DMS53 treated with DMSO at 0.1 percent for 48 hours (cell line): Measurements from ENCODE around the gene SNX27.
"Not testable (repeated sequence)": the region's sequence is repeated elsewhere in the genome, so short reads cannot be mapped to it uniquely, and the experiment has no call there.

Experiments used
- DNase-seq: peaks from one replicate; lab custom pipeline; 2025; ENCODE audit not compliant: unreplicated experiment; lab: John Stamatoyannopoulos, UW

Gene SNX27

DNA sequence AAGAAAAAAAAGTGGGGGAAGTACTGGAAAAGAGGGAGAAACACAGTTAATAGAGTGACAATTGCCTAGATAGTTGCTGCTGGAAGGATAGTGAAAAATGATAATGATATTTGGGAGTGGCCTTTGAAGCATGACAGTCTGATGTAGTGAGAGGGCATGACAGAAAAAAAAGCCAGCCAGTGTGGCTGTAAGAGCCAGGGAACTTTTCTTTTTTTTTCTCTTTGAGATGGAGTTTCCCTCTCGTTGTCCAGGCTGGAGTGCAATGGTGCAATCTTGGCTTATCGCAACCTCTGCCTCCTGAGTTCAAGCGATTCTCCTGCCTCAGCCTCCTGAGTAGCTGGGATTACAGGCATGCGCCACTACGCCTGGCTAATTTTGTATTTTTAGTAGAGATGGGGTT, 9.3 kb upstream of the SNX27 start:
- not testable (repeated sequence) for DNase-seq

DNA sequence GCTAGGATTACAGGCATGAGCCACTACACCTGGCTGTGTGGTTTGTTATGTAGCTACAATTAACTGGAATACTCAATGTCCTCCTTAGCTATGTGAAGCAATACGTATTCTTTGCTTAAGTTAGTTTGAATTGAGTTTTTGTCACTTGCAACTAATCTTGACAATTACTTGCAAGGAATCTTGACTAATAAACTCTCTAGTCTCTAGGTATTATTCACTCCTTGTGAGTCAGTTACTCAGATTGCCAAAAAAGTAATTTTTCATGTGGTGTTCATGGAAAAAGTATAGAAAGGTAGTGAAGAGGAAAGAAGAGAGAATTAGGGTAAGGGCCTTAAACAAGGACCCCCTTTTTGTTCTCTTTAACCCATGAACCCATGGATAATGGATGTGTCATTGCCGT, 7.6 kb upstream of the SNX27 start:
- no peak for DNase-seq

DNA sequence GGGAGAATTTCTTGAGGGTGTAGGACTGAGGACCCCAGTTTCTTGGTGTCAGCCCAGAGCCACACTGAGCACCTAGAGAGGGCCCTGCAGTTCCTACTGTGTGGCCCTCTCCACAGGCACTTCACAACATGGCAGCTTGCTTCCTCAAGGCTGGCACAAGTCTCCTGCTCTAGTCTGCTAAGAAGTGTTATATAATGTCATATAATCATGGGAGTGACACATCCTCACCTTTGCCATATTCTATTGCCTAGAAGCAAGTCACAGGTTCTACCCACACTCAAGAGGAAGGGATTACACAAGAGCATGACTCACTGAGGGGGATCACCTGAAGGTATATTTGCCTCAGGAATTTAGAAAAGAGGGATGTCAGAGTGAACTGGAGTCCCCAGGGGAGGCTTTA, 5.5 kb upstream of the SNX27 start:
- peak; percentile 58 for DNase-seq

DNA sequence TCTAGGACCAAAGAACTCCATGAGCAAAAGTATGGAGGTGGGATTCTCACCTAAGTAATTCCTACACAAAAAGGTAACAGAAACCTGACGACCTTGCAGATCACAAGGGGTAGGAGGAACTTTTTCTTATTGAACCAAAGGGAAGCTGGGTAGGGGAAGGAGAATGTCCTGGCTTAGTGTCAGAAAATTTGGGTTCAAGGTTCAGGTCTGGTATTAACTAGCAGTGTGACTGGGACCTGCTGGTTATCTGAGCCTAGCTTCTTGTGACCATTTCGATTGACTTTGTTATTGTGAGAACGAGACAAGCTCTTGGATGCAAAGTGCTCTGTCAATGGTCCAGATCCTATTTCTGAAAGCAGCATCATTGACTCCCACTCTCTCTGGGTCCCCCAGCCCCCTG, 5.0 kb upstream of the SNX27 start:
- DNase-seq, result no peak

- DNase-seq, result no peak
Measured at GRCh38 chr1:151610142-151610541, 1.7 kb upstream of the SNX27 start.

- peak; percentile 21 for DNase-seq
Measured at GRCh38 chr1:151611288-151611790, 511 bp upstream of the SNX27 start.

GRCh38 chr1:151612501-151613281, 841 bp downstream of the SNX27 start:
- DNase-seq, result no peak

- no peak for DNase-seq
Measured at GRCh38 chr1:151613282-151613780, 1.5 kb downstream of the SNX27 start.

DNA sequence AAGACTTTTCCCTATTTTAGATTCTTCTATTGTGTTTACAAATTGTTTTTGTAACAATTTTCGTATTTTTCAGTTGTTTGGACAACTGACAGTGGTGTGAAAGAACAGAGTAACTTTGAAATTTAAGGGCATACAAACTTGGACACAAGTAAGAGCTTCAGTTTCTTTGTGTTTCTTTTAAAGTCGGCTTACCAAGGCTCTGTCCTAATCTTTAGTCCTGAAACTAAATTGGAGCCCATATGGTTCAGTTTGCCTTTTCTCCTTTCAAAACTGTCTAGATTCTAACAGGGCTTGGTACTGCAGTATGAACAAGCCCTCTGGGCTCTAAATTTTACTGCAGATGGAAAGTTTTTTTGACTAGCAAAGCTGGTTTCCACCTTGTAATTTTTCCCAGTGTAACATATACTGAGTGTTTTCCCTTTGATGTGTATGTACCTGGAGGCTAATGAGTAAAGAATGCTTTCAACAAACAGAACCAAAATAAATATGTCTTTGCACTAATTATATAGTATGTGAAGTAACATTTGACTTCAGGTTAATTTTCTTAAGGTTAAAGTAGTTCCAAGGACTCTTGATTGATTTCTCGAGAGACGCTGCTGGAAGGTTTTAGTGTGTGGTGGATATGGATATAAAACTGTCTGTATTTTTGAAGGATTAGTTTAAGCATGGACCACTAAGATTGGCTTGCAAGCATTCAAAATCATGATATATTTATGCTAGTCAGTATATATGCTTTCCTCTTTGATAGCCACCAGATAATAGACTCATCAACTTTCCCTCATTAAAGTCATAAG, 4.1 kb downstream of the SNX27 start:
- DNase-seq, result no peak

DNA sequence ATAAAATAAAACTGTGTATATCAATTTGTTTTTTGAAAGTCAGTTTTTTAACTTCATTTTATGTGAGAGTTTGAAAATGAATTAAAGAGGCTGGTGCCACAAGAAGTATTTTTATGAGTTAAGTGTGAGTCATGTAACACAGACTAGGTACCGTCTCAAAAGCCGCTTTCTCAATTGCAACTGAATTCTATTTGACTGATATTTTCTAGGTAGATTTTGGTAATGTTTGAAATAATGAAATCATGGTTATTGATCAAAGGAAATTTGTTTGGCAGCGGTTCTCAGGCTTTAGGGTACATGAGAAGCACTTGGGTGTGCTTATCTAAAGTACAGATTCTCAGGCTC, 4.6 kb downstream of the SNX27 start:
- DNase-seq, result no peak

DNA sequence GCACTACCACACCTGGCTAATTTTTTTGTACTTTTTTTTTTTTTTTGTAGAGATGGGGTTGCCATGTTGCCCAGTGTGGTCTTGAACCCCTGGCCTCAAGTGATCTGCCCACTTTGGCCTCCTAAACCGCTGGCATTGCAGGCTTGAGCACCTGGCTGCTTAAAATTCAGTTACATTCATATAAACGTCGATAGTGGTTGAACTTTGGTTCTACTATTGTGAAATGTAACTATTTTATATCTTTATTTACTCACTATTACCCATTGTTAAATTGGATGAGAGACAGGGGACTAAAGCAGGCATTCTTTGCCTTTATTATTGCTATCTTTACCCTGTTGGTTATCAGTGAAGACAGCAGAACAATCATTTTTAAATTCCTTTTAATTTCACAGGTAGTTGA, 6.2 kb downstream of the SNX27 start:
- no peak for DNase-seq

DNA sequence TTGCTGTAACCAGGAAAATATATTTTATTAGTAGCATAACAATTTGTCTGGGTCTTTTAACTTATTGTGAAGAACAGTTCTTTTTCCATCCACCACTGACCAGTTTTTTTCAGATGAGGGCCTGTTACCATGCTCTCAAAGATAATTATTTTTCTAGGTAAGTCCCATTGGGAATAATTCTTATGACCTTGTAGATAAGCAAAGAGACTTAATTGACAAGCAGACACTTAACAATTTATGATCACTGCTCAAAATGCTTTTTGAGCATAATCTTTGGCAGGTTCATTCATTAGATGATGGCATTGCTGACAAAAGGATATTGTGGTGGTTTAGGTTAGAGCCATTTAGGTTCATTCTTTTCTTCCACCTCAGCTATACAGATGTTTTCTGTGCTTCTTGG, 6.6 kb downstream of the SNX27 start:
- DNase-seq, result no peak

DNA sequence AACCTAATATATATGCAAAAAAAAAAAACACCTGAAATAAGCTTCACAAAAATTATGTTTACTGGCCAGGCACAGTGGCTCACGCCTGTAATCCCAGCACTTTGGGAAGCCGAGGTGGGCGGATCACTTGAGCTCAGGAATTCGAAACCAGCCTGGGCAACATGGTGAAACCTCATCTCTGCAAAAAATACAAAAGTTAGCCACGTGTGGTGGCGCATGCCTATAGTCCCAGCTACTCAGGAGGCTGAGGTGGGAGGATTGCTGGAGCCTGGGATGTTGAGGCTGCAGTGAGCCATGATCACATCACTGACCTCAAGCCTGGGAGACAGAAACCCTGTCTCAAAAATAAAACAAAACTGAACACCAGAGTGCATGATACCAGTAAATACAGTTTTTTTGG, 7.1 kb downstream of the SNX27 start:
- DNase-seq, result not testable (repeated sequence)

GRCh38 chr1:151619489-151620093, 7.7 kb downstream of the SNX27 start:
- DNase-seq, result peak; percentile 20

- DNase-seq, result no peak
Measured at GRCh38 chr1:151620286-151620685, 8.4 kb downstream of the SNX27 start.

DNA sequence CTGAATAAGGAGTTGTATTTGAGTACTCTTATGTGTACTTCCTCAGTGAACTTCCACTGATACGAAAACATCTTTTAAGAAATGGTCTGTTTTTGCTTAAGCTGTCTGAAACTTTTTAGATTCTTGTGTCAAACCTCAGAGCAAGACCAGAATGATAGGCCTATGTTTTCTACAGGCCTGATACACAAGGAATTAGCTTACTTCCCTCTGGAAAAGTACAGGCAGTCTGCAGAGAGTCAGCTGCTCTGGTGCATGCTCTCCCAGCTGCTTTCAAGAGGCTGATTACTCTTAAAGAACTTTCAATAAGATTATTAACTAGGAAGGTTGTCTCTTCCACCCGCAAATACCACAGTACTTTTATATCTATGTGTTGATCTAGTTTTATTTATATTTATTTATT, 9.5 kb downstream of the SNX27 start:
- DNase-seq, result no peak

DNA sequence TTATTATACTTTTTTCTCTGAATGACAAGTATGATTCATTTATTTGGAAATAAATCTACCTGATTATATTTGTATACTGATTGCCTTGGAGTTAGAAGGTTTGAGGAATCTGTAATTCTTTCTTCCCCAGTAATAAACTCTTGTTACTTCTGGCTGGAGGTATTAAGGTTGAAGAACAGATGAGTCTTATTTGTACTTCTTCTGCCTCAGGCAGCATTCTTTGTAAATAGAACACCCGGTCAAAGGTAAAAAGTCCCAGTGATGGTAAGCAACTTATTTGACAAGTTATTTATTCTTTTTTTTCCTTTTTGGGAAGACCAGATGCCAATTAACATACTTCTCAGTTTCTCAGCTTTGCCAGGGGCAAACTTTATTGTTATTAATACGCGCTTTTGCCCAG, 12.9 kb downstream of the SNX27 start:
- no peak for DNase-seq

DNA sequence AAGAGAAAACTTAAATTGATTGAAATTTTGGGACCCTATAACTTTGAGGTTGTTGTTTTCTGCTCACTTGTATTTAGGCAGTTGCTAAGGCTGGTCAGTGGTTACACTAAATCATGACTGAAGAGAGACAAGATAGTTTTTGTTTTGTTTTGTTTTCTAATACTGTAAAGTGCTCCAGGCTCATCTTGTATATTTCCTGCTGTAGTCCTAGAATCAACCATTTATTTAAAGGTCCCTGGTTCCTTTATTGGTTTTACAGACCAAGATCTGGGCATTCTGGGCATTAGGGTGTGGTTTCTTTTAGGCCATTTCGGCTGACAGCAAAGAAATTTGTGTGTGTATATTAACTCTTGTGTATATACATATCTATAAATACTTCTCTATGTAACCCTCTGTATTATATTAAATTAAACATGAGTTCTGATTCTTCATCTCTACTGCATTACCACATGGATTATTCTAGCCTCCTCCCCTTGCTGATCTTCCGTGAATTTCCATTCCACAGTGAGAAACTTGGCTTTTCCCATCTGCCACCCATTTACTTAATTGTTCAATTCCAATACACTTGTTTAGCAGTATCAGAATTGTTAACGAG, 15.0 kb downstream of the SNX27 start:
- DNase-seq, result no peak

- DNase-seq, result no peak
Measured at GRCh38 chr1:151629278-151629677, 17.4 kb downstream of the SNX27 start.

GRCh38 chr1:151635479-151636072, 23.7 kb downstream of the SNX27 start:
- no peak for DNase-seq
